ENCODE measurements around the gene VPS36.
"Not testable (repeated sequence)": the region's sequence is repeated elsewhere in the genome, so short reads cannot be mapped to it uniquely, and the experiment has no call there.

VPS36 gene

DNA sequence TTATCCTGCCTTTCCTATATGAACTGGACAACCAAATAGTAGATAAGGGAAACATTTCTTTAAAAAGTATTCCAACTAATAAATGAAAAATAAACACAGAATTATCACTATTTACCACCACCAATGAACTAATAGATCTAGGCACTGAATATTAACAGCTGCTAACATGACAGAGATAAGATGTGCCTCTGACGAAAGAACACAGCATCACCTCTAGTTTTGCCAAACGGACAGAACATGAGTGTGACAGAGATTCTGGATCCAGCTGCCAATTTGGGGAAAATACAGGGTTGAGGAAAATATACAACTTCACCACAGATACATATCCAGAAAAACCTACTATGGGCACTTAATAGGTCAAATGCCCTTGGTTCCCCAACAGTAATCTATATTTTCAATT lies 18.0 kb downstream of the VPS36 start:
- DNase-seq, result no peak

DNA sequence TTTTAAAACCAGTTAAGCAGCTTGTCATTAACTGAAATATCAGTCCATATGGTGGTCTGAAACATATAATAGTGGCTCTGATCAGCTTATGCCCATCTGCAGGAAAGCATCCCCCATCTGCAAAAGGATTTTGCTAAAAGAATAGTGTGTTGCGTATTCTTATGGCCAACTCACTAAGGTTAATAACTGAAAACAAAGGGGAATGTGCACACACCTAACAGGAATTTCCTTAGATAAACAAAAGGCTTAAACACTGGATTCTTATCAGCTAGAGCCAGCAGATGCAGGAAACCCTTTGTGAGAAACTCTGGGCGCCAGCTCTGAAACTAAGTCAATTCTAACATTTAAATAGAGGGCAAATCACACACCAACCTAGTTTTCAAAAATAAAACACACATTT lies 22.1 kb downstream of the VPS36 start:
- DNase-seq, result no peak

DNA sequence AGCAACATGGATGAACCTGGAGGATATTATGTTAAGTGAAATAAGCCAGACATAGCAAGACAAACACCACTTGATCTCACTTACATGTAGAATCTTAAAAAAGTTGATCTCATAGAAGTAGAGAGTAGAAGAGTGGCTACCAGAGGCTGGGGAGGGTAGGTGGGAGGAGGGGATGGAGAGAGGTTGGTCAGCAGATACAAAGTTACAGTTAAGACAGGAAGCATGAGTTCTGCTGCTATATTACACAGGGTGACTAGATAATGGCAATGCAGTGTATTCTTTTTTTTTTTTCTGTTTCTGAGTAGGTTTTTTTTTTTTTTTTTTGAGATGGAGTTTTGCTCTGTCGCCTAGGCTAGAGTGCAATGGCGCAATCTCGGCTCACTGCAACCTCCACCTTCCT lies 29.2 kb downstream of the VPS36 start:
- no peak for DNase-seq

DNA sequence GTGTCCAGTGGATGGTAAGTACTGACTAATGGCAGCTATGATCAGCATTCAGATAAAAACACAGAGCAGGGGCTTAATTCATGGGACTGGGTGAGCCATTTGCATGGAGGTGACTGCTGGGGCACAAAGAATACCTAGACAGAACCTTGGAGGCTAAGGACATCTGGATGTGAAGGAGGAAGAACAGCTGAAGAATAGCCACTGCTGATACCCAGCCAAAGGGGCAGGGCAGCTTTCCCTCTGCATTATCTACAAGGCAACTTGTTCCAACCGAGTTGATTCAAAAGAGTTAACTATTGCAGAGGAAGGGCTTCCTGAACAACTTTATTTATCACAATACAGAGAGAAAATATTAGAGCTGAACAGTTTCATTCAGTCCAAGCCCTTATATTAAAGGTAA lies 31.4 kb downstream of the VPS36 start:
- no peak for DNase-seq

DNA sequence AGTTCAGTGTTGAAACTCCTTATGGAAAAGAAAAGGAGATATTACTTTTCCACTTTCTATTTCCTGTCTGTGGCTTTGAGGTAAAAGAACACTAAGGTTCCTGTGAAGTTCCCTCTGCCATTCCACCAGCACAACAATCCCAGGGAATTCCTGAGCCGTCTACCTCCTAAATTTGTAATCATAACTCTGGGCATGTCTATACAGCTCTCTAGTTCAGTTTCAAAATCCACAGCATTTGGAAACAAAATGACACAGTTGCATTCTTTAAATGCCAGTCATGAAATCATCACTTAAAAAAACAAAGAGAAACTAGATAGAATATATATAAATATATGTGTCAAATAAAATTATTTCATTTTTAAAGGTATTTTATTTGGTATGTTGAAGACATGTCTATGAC lies 35.5 kb downstream of the VPS36 start:
- no peak for DNase-seq

DNA sequence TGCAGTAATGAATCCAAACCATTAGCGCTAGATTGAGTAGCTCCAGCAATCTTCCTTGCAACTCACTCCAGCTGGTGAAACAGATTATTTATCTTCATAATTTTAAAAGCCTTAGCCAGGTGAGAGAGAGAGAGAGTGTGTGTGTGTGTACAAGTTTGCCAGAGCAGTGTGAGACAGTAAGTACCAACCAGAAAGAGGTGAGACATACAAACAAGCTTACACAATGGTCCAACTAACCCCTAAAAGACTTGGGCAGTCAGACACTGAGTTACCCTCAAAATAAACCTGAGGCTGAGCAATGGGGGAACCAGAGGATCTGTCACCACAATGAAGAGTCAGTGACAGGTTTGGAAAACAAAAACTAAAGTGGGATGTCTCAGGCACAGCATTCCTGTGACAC lies 36.4 kb downstream of the VPS36 start:
- no peak for DNase-seq

DNA sequence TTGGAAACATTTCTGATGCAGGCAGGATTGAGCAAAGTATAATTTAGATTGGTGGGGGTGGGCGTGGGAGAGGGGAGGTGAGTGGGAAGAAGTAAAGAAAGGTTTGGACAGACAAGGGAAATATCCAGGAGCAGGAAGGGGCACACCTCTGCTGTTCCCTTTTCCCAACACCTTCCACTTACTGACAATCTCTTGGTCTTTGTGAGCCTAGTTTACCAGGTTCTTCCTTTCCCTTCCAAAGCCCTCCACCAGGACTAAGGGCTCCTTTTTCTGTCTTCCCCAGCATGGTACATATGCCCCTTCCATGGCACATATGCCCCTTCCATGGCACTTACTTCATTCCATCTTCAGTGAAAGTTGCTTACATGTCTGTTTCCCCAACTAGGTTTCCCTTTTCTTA lies 38.3 kb downstream of the VPS36 start:
- DNase-seq, result no peak

DNA sequence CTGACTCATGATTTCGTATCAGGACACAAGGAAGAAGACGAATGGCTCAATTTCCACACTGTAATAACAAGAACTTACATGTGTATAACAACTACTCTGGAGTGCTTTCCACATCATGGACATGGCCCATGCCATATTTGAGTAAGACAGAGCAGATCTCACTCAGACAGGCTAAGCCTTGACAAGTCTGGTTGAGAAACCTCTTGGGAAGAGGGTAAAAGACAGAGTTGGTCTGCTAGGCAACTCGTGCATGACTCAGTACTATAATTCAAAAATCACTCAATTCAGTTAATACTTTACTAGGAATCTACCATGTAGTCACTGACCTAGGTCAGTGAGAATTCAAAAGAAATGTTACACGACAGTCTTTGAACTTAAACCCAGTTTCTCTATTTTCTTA lies 38.8 kb downstream of the VPS36 start:
- DNase-seq, result no peak

DNA sequence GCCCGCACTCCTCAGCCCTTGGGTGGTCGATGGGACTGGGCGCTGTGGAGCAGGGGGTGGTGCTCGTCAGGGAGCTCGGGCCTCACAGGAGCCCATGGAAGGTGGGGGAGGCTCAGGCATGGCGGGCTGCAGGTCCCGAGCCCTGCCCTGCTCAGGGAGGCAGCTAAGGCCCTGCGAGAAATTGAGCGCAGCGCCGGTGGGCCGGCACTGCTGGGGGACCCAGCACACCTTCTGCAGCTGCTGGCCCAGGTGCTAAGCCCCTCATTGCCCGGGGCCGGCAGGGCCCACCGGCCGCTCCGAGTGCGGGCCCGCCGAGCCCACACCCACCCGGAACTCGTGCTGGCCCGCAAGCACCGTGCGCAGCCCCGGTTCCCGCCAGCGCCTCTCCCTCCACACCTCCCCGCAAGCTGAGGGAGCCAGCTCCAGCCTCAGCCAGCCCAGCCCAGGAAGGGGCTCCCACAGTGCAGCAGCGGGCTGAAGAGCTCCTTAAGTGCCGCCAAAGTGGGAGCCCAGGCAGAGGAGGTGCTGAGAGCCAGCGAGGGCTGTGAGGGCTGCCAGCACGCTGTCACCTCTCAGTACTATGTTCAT lies 42.3 kb downstream of the VPS36 start:
- DNase-seq, result not testable (repeated sequence)

DNA sequence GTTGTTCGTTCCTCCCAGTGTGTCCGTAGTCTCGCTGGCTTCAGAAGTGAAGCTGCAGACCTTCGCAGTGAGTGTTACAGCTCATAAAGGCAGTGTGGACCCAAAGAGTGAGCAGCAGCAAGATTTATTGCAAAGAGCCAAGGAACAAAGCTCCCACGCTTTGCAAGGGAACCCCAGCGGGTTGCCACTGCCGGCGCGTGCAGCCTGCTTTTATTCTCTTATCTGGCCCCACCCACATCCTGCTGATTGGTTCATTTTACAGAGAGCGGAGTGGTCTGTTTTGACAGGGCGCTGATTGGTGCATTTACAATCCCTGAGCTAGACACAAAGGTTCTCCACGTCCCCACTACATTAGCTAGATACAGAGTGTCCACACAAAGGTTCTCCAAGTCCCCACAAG lies 43.0 kb downstream of the VPS36 start:
- not testable (repeated sequence) for DNase-seq

DNA sequence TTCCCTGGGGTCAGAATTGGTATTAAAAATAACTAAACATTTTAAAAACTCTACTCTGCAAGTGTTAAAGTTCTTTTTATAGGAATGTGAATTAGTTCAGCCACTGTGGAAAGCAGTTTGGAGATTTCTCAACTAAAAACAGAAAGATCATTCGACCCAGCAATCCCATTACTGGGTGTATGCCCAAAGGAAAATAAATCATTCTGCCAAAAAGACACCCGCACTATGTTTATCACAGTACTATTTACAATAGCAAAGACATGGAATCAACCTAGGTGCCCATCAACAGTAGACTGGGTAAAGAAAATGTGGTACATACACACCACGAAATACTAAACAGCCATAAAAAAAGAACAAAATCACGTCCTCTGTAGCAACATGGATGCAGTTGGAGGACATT lies 43.8 kb downstream of the VPS36 start:
- no peak for DNase-seq

DNA sequence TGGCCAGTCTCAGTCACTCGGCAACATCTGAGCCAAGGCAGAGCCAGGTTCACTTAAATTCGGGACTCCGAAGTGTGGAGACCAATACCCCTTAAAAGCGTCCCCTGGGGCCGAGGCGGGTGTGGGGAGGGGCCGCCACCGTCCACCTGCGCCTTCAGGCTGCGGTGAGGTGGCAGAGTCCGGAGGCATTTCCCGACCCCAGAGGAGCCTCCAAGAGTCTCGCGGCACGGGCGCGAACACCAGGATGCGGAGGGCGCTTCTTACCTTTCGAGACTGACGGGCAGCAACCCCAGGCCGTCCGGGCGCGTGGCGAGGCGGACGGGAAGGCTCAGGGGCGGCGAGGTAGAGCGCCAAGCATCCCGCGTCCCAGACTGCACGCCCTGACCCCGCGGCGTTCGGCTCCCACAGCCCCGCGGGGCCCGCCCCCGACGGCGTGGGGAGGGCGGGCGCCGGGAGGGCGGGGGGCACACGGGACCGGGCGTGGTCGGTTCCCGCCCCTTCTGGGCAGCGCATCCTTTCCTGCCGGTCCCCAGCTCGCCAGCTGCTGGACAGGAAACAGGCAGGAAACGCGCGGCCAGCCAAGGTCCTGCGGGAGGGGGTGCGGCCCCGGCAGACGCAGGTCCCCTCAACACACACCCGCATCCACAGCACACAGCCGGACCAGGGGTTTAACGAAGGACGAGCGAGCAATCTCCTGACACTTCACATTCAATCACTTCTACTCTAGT lies 44.5 kb downstream of the VPS36 start, which contains the start of gene THSD1:
TSS of gene THSD1 (minus strand) at position 406 of the 728 bp plus-strand sequence. CDS start 3,572 bp downstream, outside the sequence.
- peak; percentile 27 for DNase-seq

DNA sequence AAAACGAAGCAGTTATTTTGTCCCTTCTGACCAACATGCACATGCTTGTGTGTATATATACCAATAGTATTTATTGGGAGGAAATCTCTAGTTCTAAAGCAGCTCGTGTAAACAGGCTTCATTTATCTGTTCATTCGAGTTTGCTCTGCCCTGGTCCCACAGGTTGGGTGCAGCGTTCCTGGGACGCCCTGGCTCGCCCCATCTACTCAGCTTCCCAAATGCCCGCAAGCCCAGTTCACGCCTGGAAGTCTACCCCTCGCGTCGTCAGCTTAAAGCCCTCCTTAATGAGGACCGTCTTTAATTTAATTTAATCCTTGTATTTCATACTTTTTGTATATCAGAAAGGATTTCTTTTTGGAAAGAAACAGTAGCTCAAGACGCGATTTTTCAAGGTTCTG lies 45.1 kb downstream of the VPS36 start:
- no peak for DNase-seq

DNA sequence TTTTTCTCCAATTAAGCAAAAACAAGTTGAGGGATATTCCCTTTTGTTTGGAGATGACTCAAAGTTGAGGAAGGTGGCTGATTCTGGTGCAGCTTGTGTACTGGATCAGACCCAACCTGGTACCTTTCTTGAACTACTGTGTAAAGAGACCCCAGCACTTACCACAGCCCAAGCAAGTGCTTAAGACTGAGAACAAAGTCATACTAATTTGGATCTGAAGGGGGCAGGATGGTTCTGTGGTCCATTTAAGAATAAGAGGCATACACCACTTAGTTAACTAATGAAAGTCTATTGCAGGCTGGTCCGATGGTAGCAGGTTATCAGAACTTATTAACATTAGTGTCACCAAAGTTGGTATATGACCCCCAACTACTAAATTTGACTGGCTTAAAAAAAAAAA lies 50.7 kb downstream of the VPS36 start:
- DNase-seq, result no peak

DNA sequence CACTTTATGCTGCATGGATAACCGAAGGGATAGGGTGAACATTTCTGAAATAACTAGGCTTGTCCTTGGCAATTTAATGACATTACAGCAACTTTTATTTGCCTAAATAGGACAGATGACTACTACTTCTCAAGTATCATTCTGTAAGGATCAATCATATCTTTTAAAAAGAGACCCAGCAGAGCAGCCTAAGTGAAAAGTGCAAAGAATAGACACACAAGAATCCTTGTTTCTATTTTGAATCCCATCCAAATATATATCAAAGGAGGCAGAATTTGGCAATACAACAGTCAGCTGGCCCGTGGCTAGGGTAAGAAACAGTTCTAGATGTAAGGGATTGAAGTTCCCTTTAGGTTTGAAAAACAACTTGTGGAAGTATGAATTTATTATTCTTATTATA lies 51.4 kb downstream of the VPS36 start:
- no peak for DNase-seq

DNA sequence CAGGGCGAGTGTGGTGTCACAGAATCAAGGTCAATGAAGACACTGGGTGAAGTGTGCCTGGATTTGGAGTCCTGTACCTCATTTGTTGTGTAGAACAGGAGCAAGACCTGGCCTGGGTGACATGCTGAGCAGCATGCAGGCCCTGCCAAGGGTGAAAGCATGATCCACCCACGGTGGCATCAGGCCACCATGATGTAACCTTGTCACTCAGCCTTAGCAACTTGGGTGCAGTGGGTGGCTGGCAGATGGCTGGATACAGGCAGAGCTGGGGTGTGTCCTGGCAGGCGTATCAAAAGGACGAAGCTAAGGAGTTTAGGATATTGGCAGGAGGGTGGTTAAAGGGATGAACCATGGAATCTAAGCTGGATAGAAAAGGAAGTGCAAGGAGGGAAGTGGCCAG lies 54.7 kb downstream of the VPS36 start:
- DNase-seq, result no peak

DNA sequence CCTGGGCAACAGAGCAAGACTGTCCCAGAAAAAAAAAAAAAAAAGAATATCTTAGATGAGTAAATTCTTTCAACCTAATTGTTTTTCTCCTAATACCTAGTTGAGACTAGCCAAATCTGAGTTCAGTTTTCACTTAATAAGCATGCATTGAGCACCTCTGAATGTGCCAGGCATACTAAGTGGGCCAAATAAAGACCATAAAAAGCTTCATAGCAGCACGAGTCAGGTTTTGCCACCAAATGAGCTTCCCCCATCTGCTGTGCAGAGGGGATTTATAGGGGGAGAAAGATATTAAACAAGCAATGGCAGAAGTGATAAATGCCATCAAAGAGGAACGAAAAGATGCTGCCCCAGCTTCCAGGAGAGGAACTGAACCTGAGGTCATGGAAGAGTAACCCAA lies 55.8 kb downstream of the VPS36 start:
- DNase-seq, result no peak

DNA sequence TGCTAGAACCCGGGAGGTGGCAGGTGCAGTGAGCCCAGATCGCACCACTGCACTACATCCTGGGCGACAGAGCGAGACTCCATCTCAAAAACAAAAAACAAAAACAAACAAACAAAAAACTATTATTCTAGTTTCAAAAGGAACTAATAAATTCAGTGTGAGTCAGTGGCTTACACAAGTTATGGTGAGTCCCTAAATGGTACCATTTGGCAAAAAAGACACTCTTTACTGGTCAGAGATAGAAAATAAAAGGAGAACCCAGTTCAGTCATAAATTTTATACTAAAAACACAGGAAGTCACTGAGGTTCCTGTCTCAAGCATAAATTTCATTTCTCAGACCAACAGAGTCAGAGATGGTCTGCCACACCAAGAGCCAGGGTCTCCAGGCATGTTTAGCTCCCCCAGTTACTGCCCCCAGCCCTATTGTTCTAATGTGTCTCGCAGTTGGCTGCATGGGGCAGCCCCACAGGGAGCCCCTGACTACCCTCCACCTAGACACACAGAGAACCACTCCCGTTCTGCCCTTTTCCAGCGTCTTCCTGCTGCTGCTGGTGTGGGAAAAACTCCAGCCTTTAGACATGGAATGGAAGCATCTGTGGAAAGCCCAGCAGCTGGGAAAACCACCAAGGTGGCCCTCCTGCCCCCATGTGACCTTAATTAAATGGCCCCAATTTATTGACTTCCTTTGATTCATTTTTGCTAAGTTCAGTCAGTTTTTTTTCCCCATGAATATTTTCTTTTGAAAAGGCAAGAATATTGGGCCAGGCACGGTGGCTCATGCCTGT lies 56.7 kb downstream of the VPS36 start:
- no peak for DNase-seq

DNA sequence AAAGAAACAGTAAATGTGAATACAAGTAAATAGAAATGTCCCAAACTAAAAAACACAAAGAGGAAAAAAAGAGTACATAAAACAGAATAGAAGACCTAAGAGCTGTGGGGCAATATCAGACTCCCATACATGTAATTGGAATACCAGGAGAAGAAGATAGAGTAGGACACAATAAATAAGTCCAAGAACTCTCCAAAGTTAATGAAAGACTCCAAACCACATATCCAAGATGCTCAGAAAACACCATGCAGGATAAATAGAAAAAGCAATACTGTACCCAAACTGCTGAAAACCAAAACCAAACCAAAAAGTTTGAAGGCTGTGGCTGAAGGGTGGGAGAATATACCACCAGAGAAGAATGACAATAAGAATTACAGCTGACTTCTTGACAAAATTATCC lies 62.7 kb downstream of the VPS36 start:
- DNase-seq, result no peak

DNA sequence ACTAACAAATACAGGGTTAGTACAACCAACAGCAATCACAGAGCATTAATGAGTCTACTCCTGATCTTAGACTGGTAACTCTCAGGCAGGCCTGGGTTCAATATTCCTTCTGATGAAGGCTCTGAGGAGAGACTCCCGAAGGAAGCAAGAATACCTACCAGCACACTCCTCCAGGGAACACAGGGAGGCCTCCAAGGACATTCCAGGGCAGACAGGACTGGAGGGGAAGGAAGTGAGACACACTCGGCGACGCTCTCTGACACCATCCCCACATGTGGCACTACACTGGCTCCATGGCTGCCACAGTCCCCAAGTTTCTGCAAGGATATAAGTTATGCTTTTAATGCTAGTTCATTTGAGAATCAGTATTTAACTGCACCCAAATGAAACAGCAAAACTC lies 64.6 kb downstream of the VPS36 start:
- no peak for DNase-seq

DNA sequence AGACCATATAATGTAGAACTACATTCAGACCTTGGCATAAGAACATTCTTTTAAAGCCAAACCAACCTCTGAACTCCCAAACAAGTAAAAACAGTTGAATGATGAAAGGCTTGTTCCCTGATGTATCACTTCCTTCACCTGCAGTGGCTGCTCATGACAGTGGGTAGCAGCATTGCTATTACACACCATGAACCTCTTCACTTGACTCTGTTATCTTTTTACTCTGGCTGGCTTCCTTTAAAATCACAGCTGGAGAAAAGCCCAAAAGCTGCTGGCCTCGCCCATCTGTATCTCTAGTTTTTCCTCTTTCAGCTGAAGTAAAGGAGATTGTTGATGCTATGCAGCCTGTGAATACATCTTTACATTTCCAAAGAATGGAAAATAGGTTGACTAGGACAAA lies 67.1 kb downstream of the VPS36 start:
- no peak for DNase-seq

DNA sequence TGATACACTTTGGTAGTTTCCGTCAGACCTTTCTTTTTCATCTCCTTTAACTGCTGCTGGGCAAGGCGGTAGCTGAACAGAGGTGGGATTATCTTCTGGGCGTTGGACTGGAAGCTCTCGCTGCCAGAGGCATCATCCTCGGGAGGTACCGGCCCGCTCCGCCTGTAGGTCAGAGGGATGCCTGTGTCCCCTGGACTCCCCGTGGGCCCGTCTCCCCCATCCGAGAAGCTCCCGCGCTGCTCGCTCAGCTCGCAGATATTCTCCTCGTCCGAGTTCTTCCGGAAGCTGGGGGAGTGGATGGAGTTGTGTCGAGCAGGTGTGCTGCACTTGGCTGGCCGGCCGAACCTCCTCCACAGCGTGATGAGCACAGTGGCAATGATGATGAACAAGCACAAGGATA lies 72.1 kb downstream of the VPS36 start:
- no peak for DNase-seq

DNA sequence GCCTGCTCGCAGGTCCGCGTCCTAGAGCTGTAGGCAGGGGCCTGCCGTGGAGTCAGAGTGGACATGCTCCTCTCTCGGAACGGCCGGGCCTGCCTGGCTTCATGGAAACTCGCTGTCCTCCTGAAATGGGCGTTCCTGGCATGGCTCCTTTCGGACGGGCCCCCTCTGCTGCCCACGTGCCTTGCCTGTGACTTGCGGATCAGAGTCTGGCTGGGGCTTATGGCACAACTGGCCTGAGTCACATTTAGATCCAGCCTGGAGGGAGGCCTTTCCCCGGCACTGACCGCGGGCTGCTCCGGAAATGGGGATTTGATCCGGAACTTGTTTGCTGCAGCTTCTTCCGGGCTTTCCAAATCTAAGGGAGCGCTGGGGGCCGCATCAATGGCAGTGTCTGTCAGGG lies 72.5 kb downstream of the VPS36 start:
- DNase-seq, result no peak

DNA sequence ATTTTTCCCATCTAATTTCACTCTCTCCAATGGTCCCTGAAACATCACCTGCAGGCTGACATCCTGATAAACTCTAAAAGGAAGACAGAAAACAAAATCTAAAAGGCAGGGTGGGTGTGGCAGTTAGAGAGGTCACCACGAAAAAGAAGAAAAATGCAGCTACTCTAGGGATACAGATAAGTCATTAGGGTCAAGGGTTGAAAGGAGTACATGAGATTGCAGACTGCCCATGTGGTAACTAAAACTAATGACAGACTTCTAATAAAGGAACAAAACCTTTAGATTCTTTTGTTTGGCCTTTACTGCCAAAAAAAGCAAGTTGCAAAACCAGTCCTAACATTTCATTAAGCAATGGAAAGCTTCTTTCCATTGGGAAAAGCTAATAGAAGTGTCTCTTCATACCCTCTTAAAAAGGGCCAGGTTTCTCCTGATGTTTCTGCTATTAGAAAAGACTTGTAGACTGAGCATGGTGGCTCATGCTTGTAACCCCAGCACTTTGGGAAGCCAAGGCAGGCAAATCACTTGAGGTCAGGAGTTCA lies 75.5 kb downstream of the VPS36 start:
- no peak for DNase-seq
